B cell (primary cell): Measurements from ENCODE around the gene TTC28.

ENCODE experiments used
- EZH2 ChIP-seq: IDR thresholded peaks from 2 replicates; pipeline ENCODE4 v1.6.1; 2012; ENCODE audit warnings: borderline replicate concordance, low read depth, mild to moderate bottlenecking, moderate library complexity, low read length; ENCODE audit not compliant: insufficient read depth, poor library complexity, severe bottlenecking
- TF ChIP-seq, protein P1 (sequence below): fragments of 200-600 bp; IDR thresholded peaks from one replicate; pipeline ENCODE4 v1.8.0; 2022; ENCODE audit warnings: antibody characterized with exemption, mild to moderate bottlenecking

GRCh38 chr22:28175730-28176492 lies 503.7 kb downstream of the TTC28 start:
- TF ChIP-seq, protein P1, sequence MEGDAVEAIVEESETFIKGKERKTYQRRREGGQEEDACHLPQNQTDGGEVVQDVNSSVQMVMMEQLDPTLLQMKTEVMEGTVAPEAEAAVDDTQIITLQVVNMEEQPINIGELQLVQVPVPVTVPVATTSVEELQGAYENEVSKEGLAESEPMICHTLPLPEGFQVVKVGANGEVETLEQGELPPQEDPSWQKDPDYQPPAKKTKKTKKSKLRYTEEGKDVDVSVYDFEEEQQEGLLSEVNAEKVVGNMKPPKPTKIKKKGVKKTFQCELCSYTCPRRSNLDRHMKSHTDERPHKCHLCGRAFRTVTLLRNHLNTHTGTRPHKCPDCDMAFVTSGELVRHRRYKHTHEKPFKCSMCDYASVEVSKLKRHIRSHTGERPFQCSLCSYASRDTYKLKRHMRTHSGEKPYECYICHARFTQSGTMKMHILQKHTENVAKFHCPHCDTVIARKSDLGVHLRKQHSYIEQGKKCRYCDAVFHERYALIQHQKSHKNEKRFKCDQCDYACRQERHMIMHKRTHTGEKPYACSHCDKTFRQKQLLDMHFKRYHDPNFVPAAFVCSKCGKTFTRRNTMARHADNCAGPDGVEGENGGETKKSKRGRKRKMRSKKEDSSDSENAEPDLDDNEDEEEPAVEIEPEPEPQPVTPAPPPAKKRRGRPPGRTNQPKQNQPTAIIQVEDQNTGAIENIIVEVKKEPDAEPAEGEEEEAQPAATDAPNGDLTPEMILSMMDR, result no peak
- TF ChIP-seq EZH2, result no peak
